D721Med (cell line): Measurements from ENCODE around the gene PPP4R3B.

Source experiments
- DNase-seq: peaks from one replicate; pipeline ENCODE4 v3.0.0; 2011; ENCODE audit warnings: low spot score; ENCODE audit not compliant: insufficient read length
- FAIRE-seq: peaks from 2 replicates; lab custom pipeline; 2011; peaks lifted over from hg19 to GRCh38; lab: Jason Lieb, UNC
- TF ChIP-seq, protein P1 (sequence below): IDR thresholded peaks from 2 replicates; pipeline ENCODE4 v1.5.1; 2012; ENCODE audit warnings: mild to moderate bottlenecking, control low read depth; ENCODE audit not compliant: insufficient read depth; ENCODE audit errors: missing control alignments

Gene PPP4R3B

DNA sequence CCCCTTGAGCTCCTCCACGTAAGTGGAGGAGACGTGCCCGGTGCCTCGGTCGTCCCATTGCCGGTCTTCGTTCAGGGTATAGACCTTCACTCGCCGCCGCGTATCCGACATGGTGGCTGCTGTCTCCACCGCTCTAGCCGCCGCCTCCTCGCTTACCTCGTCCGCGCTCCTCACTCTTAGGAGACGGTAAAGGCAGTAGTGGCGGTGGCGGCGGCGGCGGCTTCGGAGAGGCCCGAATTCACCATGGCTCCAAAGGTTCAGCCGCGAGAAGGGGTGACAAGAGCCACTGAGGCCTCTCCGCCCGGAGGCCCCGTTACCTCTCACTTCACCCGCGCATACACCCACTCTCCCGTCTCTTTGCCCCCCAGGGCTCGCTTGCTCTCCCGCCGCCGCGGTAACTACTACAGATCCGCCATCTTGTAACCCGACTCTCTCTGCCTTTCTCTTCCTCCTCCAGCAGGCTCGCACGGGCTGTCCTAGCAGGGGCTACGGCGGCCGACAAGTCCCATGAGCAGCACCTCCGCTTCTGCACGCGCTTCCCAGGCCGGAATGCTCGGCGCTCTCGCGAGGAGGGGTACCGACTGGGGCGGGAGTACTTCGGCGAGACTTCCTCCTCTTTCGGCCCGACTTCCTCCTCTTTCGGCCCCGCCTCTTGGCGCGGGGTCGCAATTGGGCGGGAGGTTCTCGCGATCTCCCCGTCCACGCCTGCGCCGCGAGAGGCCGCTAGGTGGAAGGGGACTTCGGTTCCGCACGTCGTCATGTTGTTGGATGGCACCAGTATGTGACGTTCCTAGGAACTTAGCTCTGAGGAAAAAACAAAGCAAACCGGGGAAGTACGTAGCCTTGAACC is at the start of gene PPP4R3B:
Gene PPP4R3B (minus strand): TSS at position 448 of the 850 bp plus-strand sequence. CDS start 337 bp downstream, at position 111.
- FAIRE-seq (no peak), DNase-seq (peak; percentile 85)
- TF ChIP-seq, protein P1, sequence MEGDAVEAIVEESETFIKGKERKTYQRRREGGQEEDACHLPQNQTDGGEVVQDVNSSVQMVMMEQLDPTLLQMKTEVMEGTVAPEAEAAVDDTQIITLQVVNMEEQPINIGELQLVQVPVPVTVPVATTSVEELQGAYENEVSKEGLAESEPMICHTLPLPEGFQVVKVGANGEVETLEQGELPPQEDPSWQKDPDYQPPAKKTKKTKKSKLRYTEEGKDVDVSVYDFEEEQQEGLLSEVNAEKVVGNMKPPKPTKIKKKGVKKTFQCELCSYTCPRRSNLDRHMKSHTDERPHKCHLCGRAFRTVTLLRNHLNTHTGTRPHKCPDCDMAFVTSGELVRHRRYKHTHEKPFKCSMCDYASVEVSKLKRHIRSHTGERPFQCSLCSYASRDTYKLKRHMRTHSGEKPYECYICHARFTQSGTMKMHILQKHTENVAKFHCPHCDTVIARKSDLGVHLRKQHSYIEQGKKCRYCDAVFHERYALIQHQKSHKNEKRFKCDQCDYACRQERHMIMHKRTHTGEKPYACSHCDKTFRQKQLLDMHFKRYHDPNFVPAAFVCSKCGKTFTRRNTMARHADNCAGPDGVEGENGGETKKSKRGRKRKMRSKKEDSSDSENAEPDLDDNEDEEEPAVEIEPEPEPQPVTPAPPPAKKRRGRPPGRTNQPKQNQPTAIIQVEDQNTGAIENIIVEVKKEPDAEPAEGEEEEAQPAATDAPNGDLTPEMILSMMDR: peak; percentile 20

DNA sequence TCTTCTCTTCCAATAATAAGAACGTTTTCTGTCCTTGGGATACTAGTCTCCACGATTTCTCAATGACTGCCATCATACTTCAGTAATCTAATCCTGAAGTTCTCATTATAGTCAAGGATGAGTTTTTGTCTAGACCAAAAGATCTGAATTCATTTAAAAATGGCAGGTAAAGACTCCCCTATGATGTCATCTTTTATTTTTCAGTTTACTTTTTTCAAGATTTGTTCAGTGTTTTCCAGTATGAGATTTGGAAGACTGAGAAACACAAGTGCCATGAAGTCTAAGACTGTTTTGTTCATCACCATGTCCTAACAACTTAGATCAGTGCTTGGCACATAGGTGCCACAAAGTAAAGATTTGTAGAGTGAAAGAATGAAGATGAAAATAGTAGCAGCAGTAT is 35.8 kb upstream of the PPP4R3B start:
- FAIRE-seq: no peak
- TF ChIP-seq, protein P1: no peak
- DNase-seq: no peak

DNA sequence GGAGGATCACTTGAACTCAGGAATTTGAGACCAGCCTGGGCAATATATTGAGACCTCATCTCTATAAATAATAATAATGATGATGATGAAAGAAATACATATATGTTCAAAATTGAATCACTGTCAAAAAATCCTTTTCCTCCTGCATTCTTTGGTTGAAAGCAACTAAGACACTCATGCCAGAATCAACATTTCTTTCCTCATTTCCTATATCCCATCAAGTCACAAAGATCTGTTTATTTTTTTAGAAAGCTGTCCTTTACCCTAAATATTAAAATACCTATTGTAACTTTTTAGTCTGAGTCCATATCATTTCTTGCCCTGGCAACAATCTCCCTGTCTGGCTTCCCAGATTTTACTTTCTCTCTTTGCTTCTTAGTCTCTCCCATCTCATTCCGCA is 31.8 kb upstream of the PPP4R3B start:
- FAIRE-seq (no peak), DNase-seq (no peak)
- TF ChIP-seq, protein P1: no peak

DNA sequence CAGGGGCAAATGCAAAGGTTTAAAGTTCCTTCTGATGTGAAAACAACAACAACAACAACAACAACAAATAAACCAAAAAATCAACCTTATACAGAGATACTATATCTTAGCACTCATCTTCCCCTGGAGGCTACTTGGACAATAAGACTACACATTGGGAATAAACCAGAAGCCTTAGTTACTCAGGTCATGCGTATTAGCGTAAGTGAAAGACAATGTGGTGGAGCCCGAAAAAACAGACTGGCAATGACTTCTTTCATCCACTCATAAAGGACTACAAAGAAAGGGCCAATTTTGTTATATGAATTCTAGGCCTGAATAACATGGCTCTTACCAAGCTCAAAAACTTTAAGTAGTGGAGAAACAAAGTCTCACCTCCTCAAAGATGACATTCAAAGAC is 19.4 kb upstream of the PPP4R3B start:
- FAIRE-seq (no peak), DNase-seq (no peak)
- TF ChIP-seq, protein P1: no peak

DNA sequence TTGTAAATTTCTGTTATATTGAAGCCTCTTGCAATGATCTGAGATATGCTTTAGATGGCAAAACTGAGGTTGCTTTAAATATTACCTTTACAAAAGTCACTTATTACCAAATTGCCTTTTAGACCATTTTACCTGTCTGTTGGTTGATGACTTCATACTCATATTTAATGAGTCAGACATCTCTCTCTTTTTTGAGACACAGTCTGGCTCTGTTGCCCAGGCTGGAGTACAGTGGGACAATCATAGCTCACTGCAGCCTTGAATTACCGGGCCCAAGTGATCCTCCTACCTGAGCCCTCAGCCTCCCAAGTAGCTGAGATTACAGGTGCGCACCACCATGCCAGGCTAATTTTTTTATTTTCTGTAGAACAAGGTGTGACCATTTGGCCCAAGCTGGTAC is 11.5 kb upstream of the PPP4R3B start:
- DNase-seq: no peak
- no peak for FAIRE-seq
- TF ChIP-seq, protein P1: no peak

DNA sequence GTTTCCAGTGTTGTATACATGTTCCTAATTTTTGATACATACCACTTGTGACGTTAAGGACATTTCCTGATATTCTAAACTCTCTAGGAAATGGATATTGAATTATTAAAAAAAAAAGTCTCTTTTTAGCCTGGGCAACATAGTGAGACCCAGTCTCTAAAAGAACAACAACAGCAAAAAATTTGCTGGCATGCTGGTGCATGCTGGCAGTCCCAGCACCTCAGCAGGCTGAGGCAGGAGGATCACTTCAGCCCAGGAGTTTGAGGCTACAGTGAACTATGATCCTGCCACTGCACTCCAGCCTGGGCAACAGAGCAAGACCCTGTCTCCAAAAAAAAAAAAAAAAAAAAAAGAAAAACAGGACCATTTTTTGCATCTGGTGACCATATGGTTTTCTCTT is 10.5 kb upstream of the PPP4R3B start:
- TF ChIP-seq, protein P1: no peak
- DNase-seq (no peak), FAIRE-seq (no peak)

DNA sequence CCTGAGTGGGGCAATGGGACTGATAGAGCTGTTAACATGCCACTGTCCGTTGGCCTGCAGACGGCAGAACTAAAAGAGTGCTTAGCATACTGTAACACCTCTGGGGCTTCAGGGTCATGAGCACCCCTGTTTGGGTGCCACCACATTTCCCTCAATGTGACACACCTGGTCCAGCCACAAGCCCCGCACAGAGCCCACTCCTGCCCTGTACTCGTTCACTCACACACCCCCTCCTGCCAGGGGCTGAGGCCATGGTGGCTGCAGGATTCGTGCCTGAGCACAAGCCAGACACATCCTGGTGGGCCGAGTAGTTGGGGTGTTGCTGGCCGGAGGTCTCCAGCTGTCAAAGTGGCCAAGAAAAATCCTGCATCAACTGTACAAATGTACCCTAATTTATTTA is 4.4 kb upstream of the PPP4R3B start:
- FAIRE-seq (no peak), DNase-seq (no peak)
- TF ChIP-seq, protein P1: no peak
